OCI-LY7 (cell line): ENCODE results near the gene CRYZL1. TPM values are rescaled to one million over a fixed set of nuclear protein-coding genes. Genes with fewer than 3 reads are reported as not detected.
A peak's percentile ranks its signal among the peaks of the same experiment; 100 is the strongest.

Experiments used
- BruUV-seq: library from RNA; stranded (reverse); fragments of 400-500 nt; replicated peaks from 2 replicates; lab custom pipeline; 2021; lab: Mats Ljungman, UMichigan
- CTCF ChIA-PET: fragments of 300-600 bp; sonication (Branson Sonifier 250); formaldehyde crosslinking; loops from one replicate; lab custom pipeline; 2022; ENCODE audit warnings: antibody characterized with exemption; ENCODE audit not compliant: unreplicated experiment; lab: Charles Lee
- POLR2A ChIA-PET: fragments of 300-600 bp; sonication (Branson Sonifier 250); formaldehyde crosslinking; loops from one replicate; lab custom pipeline; 2022; ENCODE audit warnings: antibody characterized with exemption; lab: Charles Lee
- DNase-seq: peaks from one replicate; pipeline ENCODE4 v3.0.0-alpha.2; 2015; ENCODE audit warnings: low spot score
- H2AFZ ChIP-seq: fragments of 200-600 bp; sonication (generic), shearing (Covaris generic); 2 replicates; pipeline ENCODE4 v1.6.1; 2014; ENCODE audit warnings: mild to moderate bottlenecking, antibody characterized with exemption, low read length, moderate library complexity
- H3K27ac ChIP-seq: fragments of 200-600 bp; sonication (generic); 2 replicates; pipeline ENCODE4 v1.5.1; 2014; ENCODE audit warnings: mixed run types, low read depth, mild to moderate bottlenecking, moderate library complexity, low read length, inconsistent platforms; ENCODE audit not compliant: poor library complexity, severe bottlenecking
- H3K36me3 ChIP-seq: fragments of 200-600 bp; sonication (generic); 2 replicates; pipeline ENCODE4 v1.6.1; 2014; ENCODE audit warnings: mild to moderate bottlenecking, antibody characterized with exemption, low read length, moderate library complexity, mixed read lengths; ENCODE audit not compliant: insufficient read depth
- H3K4me1 ChIP-seq: fragments of 200-600 bp; sonication (generic); 2 replicates; pipeline ENCODE4 v1.5.1; 2014; ENCODE audit warnings: mild to moderate bottlenecking, low read length; ENCODE audit not compliant: insufficient read depth, poor library complexity, severe bottlenecking
- H3K4me2 ChIP-seq: fragments of 200-600 bp; sonication (generic); 2 replicates; pipeline ENCODE4 v1.6.1; 2014; ENCODE audit warnings: mild to moderate bottlenecking, low read length
- H3K4me3 ChIP-seq: fragments of 200-600 bp; sonication (generic); 2 replicates; pipeline ENCODE4 v1.5.1; 2014; ENCODE audit warnings: mild to moderate bottlenecking, low read depth, low read length; ENCODE audit not compliant: poor library complexity, severe bottlenecking
- H3K79me2 ChIP-seq: fragments of 200-600 bp; sonication (generic); 2 replicates; pipeline ENCODE4 v1.6.1; 2016; ENCODE audit warnings: low read depth, mild to moderate bottlenecking, low read length, moderate library complexity, mixed read lengths; ENCODE audit not compliant: insufficient read depth
- H3K9me2 ChIP-seq: fragments of 200-600 bp; sonication (generic); 2 replicates; pipeline ENCODE4 v1.6.1; 2016; ENCODE audit warnings: mild to moderate bottlenecking, low read length, mixed read lengths; ENCODE audit not compliant: insufficient read depth
- H3K9me3 ChIP-seq: fragments of 200-600 bp; sonication (generic); 2 replicates; pipeline ENCODE4 v1.6.1; 2014; ENCODE audit warnings: mild to moderate bottlenecking, mixed run types, low read length, mixed read lengths
- H4K20me1 ChIP-seq: fragments of 200-600 bp; sonication (generic); 2 replicates; pipeline ENCODE4 v1.6.1; 2014; ENCODE audit warnings: mild to moderate bottlenecking, antibody characterized with exemption, low read length, moderate library complexity, mixed read lengths; ENCODE audit not compliant: insufficient read depth
- CTCF ChIP-seq: fragments of 200-600 bp; sonication (generic); conservative IDR thresholded peaks from 2 replicates; pipeline ENCODE4 v1.5.1; 2014; ENCODE audit warnings: mild to moderate bottlenecking, antibody characterized with exemption, low read length, moderate library complexity, mixed read lengths
- EZH2phosphoT487 ChIP-seq: fragments of 200-600 bp; sonication (generic); IDR thresholded peaks from 2 replicates; pipeline ENCODE4 v1.6.1; 2018; ENCODE audit warnings: low read depth, borderline replicate concordance, mild to moderate bottlenecking, mixed run types, antibody characterized with exemption, low read length, moderate library complexity, mixed read lengths
- intact Hi-C: fragments of 100-400 bp; cut with micrococcal nuclease; formaldehyde crosslinking; loops from one replicate; pipeline ENCODE4 v1.10.0; 2022; ENCODE audit not compliant: unreplicated experiment
- total RNA-seq, 2 experiments: library from RNA; depleted of rRNA in 1 of 2; stranded (reverse); fragments of >200 nt in 1 of 2; shearing (Covaris generic) in 1 of 2; gene quantifications; 2 replicates each; pipeline ENCODE4 v1.2.3, GENCODE V29; 2014 to 2022

The CRYZL1 gene
- total RNA-seq, 2 experiments from 2014 or later = 26.4 to 37.9 TPM

GRCh38 chr21:33569991-33570390, 71.5 kb downstream of the CRYZL1 start:
- no peaks in the 10 kb centered on the region for H3K4me1 ChIP-seq
- TF ChIP-seq EZH2phosphoT487 = no peak
- H3K4me3 ChIP-seq = no peak overlapping the region
- TSS peak; percentile 1 for BruUV-seq
- H3K79me2 ChIP-seq = peaks cover 40% of the 10 kb centered on the region; the same call in 1 of the 2 replicates
- H3K9me2 ChIP-seq = no peaks in the 10 kb centered on the region
- DNase-seq = no peak
- POLR2A ChIA-PET = interaction anchor here (0.6 to 1.1 kb wide), 3 partner anchors 12 to 39 kb away, joined by 3 to 4 read pairs (median 4); no protein-coding TSS in a partner anchor
- 0 out of 2 replicates have a peak, but pooled peaks cover 3% of the 10 kb centered on the region for H4K20me1 ChIP-seq
- H2AFZ ChIP-seq = no peak overlapping the region
- H3K4me2 ChIP-seq = no peak overlapping the region
- no peak overlapping the region for H3K27ac ChIP-seq
- intact Hi-C loops = no loop called here
- peaks cover 94% of the 10 kb centered on the region for H3K36me3 ChIP-seq
- CTCF ChIA-PET = no interaction called here
- H3K9me3 ChIP-seq = no peaks in the 10 kb centered on the region

DNA sequence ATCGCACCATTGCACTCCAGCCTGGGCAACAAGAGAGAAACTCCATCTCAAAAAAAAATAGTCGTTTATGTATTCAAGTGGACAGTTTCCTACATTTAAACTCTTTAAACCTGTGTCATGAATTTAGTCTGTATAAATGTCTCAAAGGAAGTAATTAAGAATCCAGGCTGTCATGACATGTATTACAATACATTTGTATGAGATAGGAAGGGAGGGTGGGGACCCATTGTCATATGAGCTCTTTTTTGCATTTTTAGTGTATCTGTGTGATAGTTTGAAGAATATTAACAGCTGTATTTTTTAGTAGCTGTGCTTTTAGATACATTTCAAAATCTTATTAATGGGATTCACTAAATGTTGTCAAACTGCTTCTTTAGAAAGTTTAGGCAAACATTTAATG, 73.1 kb downstream of the CRYZL1 start:
- no peaks in the 10 kb centered on the region for H3K9me3 ChIP-seq
- BruUV-seq = no TSS peak
- DNase-seq = no peak
- H3K9me2 ChIP-seq = no peaks in the 10 kb centered on the region
- no peak overlapping the region for H3K4me2 ChIP-seq
- peaks cover 45% of the 10 kb centered on the region; the same call in 1 of the 2 replicates for H3K79me2 ChIP-seq
- CTCF ChIA-PET = no interaction called here
- intact Hi-C loops = no loop called here
- TF ChIP-seq EZH2phosphoT487 = no peak
- no peak for TF ChIP-seq CTCF
- H4K20me1 ChIP-seq = peaks cover 10% of the 10 kb centered on the region; the same call in 1 of the 2 replicates
- H3K36me3 ChIP-seq = peaks cover 94% of the 10 kb centered on the region
- no peak overlapping the region for H3K27ac ChIP-seq
- POLR2A ChIA-PET = interaction anchor here (0.7 to 1.6 kb wide), 3 partner anchors 10 to 523 kb away, joined by 3 to 5 read pairs (median 3); no protein-coding TSS in a partner anchor
- H2AFZ ChIP-seq = no peak overlapping the region
- H3K4me1 ChIP-seq = no peaks in the 10 kb centered on the region
- H3K4me3 ChIP-seq = no peak overlapping the region

DNA sequence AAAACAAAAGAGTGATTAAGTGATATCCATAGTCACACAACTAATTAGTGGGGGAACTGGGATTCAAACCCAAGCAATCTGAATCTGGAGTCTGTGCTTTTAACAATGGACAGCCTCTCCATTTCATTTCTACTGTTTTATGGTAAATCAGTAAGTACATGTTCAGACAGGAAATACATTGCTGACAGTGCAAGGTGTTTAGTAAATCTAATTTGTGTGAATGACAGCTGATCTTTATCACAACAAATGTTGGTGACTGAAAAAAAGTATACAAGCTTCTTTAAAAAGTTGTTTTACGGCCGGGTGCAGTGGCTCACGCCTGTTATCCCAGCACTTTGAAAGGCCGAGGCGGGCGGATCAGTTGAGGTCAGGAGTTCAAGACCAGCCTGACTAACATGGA, 73.6 kb downstream of the CRYZL1 start:
- Histone ChIP-seq H3K79me2 (peaks cover 47% of the 10 kb centered on the region; the same call in 1 of the 2 replicates), H3K9me3 (no peaks in the 10 kb centered on the region), H4K20me1 (peaks cover 15% of the 10 kb centered on the region; the same call in 1 of the 2 replicates), H3K4me2 (no peak overlapping the region), H3K27ac (no peak overlapping the region), H3K4me3 (no peak overlapping the region), H3K9me2 (no peaks in the 10 kb centered on the region), H2AFZ (no peak overlapping the region), H3K4me1 (no peaks in the 10 kb centered on the region), H3K36me3 (peaks cover 94% of the 10 kb centered on the region)
- ChIA-PET POLR2A (interaction anchor here (1.6 kb wide), 1 partner anchor 10 kb away, joined by 5 read pairs; no protein-coding TSS in a partner anchor), CTCF (no interaction called here)
- TF ChIP-seq EZH2phosphoT487 = no peak
- TF ChIP-seq CTCF = no peak
- DNase-seq = no peak
- intact Hi-C loops = no loop called here
- no TSS peak for BruUV-seq
